Gastrocnemius medialis (tissue), 4 donors: ENCODE measurements around the gene WAPL. TPM values are rescaled to one million over a fixed set of nuclear protein-coding genes. Genes with fewer than 3 reads are reported as not detected.
A peak's percentile ranks its signal among the peaks of the same experiment; 100 is the strongest.

Experiments used
- ATAC-seq, 2 donors: fragments of 150-250 bp; one replicate each; pipeline ENCODE4 v1.9.1; 2016
- DNase-seq, 2 donors: peaks; one replicate each; pipeline ENCODE4 v3.0.0-alpha.2; 2019
- H3K27ac ChIP-seq, 4 donors: fragments of 200-600 bp; sonication (generic); 1 replicate in 1 of 4; 2 replicates in 3 of 4; pipeline ENCODE4 v1.5.1; 2016 to 2018; ENCODE audit warnings: mild to moderate bottlenecking in 2 of 4, moderate library complexity in 1 of 4
- H3K27me3 ChIP-seq, 3 donors: fragments of 200-600 bp; sonication (generic) in 2 of 3; 1 replicate in 1 of 3; 2 replicates in 2 of 3; pipeline versions ENCODE4 v1.5.1 to v1.6.0; 2016 to 2019; ENCODE audit warnings: mild to moderate bottlenecking in 1 of 3, moderate library complexity in 1 of 3
- H3K36me3 ChIP-seq, 2 donors: fragments of 200-600 bp; sonication (generic) in 1 of 2; one replicate each; pipeline ENCODE4 v1.5.1; 2017 to 2018
- H3K4me1 ChIP-seq, 2 donors: fragments of 200-600 bp; sonication (generic) in 1 of 2; one replicate each; pipeline ENCODE4 v1.5.1; 2016 to 2017; ENCODE audit warnings: mild to moderate bottlenecking in 2 of 2
- H3K4me3 ChIP-seq, 4 donors: fragments of 200-600 bp; sonication (generic) in 3 of 4; 1 replicate in 1 of 4; 2 replicates in 3 of 4; pipeline ENCODE4 v1.5.1; 2016 to 2019; ENCODE audit warnings: mild to moderate bottlenecking in 2 of 4
- H3K9me3 ChIP-seq, 3 donors: fragments of 200-600 bp; sonication (generic) in 2 of 3; 1 replicate in 1 of 3; 2 replicates in 2 of 3; pipeline ENCODE4 v1.5.1; 2016 to 2019
- CTCF ChIP-seq, 5 experiments: fragments of 450-650 bp in 3 of 5; fragments of 200-600 bp in 2 of 5; sonication (generic) in 2 of 5; IDR thresholded peaks in 4 of 5; conservative IDR thresholded peaks in 1 of 5; 1 replicate in 4 of 5; 2 replicates in 1 of 5; pipeline ENCODE4 v1.5.1; 2016 to 2019; ENCODE audit warnings: antibody characterized with exemption in 5 of 5, mild to moderate bottlenecking in 3 of 5, moderate library complexity in 3 of 5
- POLR2A ChIP-seq, 2 donors: fragments of 450-650 bp; IDR thresholded peaks; one replicate each; pipeline ENCODE4 v1.6.1; 2017; ENCODE audit warnings: antibody characterized with exemption in 2 of 2, mild to moderate bottlenecking in 2 of 2, moderate library complexity in 2 of 2
- in situ Hi-C, 4 donors: fragments of 200-750 bp; cut with MboI; loops; one replicate each; pipeline versions ENCODE4 v1.15.0 to v1.8.0; 2017; ENCODE audit warnings: low sequenced_read_pairs in 4 of 4
- intact Hi-C: fragments of 100-400 bp; cut with DNase I; formaldehyde crosslinking; loops from one replicate; pipeline ENCODE4 v1.15.1; 2023; ENCODE audit warnings: low total_unique reads
- total RNA-seq, 4 donors: library from RNA; depleted of rRNA; stranded (reverse); fragments of >200 nt; gene quantifications; one replicate each; pipeline versions ENCODE4 v1.1.0 to v1.2.3, GENCODE V29; 2016

WAPL gene
- total RNA-seq, 4 donors from 2014 or later, result 36.9 to 43.4 (median 39.6) TPM

- DNase-seq (no peak), ATAC-seq (no peak)
- TF ChIP-seq CTCF (IDR thresholded peaks at IDR 0.05 in 4 of 5, conservative IDR thresholded peaks at IDR 0.05 in 1 of 5) (no peak), POLR2A (IDR thresholded peaks at IDR 0.05) (no peak)
- H3K27ac ChIP-seq, result peak overlapping the region in 2 of 4 donors; percentile 4 to 12
- no peak overlapping the region for H3K4me3 ChIP-seq
- in situ Hi-C loops, result no loop called here
- intact Hi-C loops, result no loop called here
- peaks cover 0 to 18% of the 10 kb centered on the region in 2 donors for H3K36me3 ChIP-seq
- no peaks in the 10 kb centered on the region for H3K27me3 ChIP-seq
- peaks cover 52 to 64% of the 10 kb centered on the region in 2 donors for H3K4me1 ChIP-seq
- no peaks in the 10 kb centered on the region for H3K9me3 ChIP-seq
These were observed 9.5 kb downstream of the WAPL start for GRCh38 chr10:86512137-86512536.

- Histone ChIP-seq H3K27ac (peak overlapping the region in 2 of 4 donors; percentile 12 to 59), H3K36me3 (peaks cover 0 to 14% of the 10 kb centered on the region in 2 donors), H3K4me3 (no peak overlapping the region), H3K4me1 (peaks cover 58 to 63% of the 10 kb centered on the region in 2 donors), H3K27me3 (no peaks in the 10 kb centered on the region), H3K9me3 (no peaks in the 10 kb centered on the region)
- TF ChIP-seq CTCF (IDR thresholded peaks at IDR 0.05 in 4 of 5, conservative IDR thresholded peaks at IDR 0.05 in 1 of 5) (no peak), POLR2A (IDR thresholded peaks at IDR 0.05) (no peak)
- intact Hi-C loops (no loop called here), in situ Hi-C loops (no loop called here)
- ATAC-seq (no peak), DNase-seq (no peak)
These were observed 10.3 kb downstream of the WAPL start for GRCh38 chr10:86511027-86511865.

- Histone ChIP-seq H3K4me3 (no peak overlapping the region), H3K9me3 (no peaks in the 10 kb centered on the region), H3K4me1 (peaks cover 49 to 58% of the 10 kb centered on the region in 2 donors), H3K27ac (peak overlapping the region in 3 of 4 donors; percentile 3 to 41 (median 12)), H3K27me3 (no peaks in the 10 kb centered on the region), H3K36me3 (peaks cover 0 to 5% of the 10 kb centered on the region in 2 donors)
- ATAC-seq, result peak; percentile 53 to 68
- no peak for TF ChIP-seq CTCF (IDR thresholded peaks at IDR 0.05 in 4 of 5, conservative IDR thresholded peaks at IDR 0.05 in 1 of 5)
- no peak for TF ChIP-seq POLR2A (IDR thresholded peaks at IDR 0.05)
- in situ Hi-C loops, result no loop called here
- intact Hi-C loops, result no loop called here
- no peak for DNase-seq
These were observed 12.4 kb downstream of the WAPL start for GRCh38 chr10:86509145-86509544.

- DNase-seq (no peak), ATAC-seq (no peak)
- Histone ChIP-seq H3K9me3 (no peaks in the 10 kb centered on the region), H3K4me3 (no peak overlapping the region), H3K27me3 (no peaks in the 10 kb centered on the region), H3K4me1 (peaks cover 41 to 48% of the 10 kb centered on the region in 2 donors), H3K27ac (peak overlapping the region in 3 of 4 donors; percentile 25 to 30 (median 30)), H3K36me3 (peaks cover 0 to 7% of the 10 kb centered on the region in 2 donors)
- in situ Hi-C loops, result no loop called here
- TF ChIP-seq POLR2A (IDR thresholded peaks at IDR 0.05) (no peak), CTCF (IDR thresholded peaks at IDR 0.05 in 4 of 5, conservative IDR thresholded peaks at IDR 0.05 in 1 of 5) (no peak)
- intact Hi-C loops, result no loop called here
These were observed 13.4 kb downstream of the WAPL start for GRCh38 chr10:86508217-86508616.
